PC-9 (cell line): ENCODE results near the gene IFT122.

ENCODE experiments used
- EZH2 ChIP-seq: fragments of 200-600 bp; sonication (generic); IDR thresholded peaks from 2 replicates; pipeline ENCODE4 v1.8.0; 2017; ENCODE audit warnings: antibody characterized with exemption, low read depth
- TF ChIP-seq, protein P1 (sequence below): fragments of 200-600 bp; sonication (generic); conservative IDR thresholded peaks from 2 replicates; pipeline ENCODE4 v1.6.1; 2017; ENCODE audit warnings: mixed run types, antibody characterized with exemption, mild to moderate bottlenecking, moderate library complexity

- TF ChIP-seq EZH2: no peak
- TF ChIP-seq, protein P1, sequence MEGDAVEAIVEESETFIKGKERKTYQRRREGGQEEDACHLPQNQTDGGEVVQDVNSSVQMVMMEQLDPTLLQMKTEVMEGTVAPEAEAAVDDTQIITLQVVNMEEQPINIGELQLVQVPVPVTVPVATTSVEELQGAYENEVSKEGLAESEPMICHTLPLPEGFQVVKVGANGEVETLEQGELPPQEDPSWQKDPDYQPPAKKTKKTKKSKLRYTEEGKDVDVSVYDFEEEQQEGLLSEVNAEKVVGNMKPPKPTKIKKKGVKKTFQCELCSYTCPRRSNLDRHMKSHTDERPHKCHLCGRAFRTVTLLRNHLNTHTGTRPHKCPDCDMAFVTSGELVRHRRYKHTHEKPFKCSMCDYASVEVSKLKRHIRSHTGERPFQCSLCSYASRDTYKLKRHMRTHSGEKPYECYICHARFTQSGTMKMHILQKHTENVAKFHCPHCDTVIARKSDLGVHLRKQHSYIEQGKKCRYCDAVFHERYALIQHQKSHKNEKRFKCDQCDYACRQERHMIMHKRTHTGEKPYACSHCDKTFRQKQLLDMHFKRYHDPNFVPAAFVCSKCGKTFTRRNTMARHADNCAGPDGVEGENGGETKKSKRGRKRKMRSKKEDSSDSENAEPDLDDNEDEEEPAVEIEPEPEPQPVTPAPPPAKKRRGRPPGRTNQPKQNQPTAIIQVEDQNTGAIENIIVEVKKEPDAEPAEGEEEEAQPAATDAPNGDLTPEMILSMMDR: no peak
Observed at GRCh38 chr3:129402616-129403015, 37.4 kb upstream of the IFT122 start.
